Measurements from ENCODE around the gene LYPLAL1. TPM values are rescaled to one million over a fixed set of nuclear protein-coding genes. Genes with fewer than 3 reads are reported as not detected.
"Not testable (repeated sequence)": the region's sequence is repeated elsewhere in the genome, so short reads cannot be mapped to it uniquely, and the experiment has no call there.

LYPLAL1 gene
- polyA plus RNA-seq, 12 donors, result 23.6 to 67.8 (median 35.9) TPM; not detected in 1

GRCh38 chr1:219202567-219202966, 28.9 kb downstream of the LYPLAL1 start:
- DNase-seq, result no peak

GRCh38 chr1:219206350-219206749, 32.7 kb downstream of the LYPLAL1 start:
- no peak for DNase-seq

DNA sequence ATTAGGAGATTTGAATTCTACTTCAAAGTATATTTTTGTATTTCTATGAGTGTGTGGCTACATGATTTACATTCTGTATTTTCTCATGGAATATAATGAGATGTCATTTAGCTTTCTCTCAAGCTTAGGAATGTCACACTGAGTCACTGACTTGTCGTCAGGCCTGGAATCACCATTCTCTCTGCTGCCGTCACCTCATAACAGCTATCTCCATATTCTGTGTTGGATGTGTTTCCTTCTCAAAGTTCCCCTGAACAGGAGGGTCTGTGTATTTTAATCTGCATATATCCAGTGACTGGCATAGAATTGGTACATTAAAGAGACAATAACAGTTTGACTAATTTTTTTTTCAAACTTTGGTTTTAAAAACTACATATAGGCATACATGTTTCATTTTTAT, 35.9 kb downstream of the LYPLAL1 start:
- DNase-seq, result no peak

GRCh38 chr1:219210067-219210466, 36.4 kb downstream of the LYPLAL1 start:
- DNase-seq, result no peak

DNA sequence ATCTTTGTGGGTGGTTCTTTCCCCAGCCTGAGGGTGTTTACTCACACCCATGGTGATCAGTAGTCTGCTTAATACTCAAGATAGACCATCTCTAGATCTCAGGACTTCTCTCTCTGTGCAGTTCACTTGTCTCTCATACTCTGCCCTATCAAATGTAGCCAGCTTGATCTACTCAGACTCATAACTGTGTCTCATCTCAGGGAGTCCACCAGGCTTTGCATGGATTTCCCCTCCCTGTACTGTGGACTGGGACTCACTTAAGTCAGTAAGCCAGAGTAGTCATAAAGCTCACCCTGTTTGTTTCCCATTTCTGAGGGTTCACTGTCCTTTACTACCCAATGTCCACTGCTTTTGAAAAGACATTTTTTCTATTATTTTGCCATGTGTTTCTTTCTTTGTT, 41.8 kb downstream of the LYPLAL1 start:
- DNase-seq, result no peak

- DNase-seq, result no peak
Measured at GRCh38 chr1:219220945-219221344, 47.3 kb downstream of the LYPLAL1 start.

DNA sequence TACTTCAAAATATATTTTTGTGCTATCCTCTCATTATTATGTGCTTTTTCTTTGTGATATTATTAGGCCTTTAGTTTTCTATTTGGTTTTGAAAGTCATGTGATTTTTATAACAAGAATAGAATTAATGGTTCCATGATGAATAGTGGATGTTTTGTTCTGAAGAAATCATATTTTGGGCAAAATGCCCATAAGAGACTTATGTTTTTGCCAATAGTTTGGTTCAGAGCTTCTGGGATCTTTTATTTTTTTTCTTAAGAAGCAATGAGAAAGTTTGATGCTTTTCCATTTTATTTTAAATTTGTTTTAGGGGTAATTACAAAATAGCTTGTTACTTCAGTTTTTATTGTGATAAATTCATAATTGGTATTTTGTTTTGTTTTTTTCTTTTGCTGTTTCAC, 49.8 kb downstream of the LYPLAL1 start:
- DNase-seq, result no peak

DNA sequence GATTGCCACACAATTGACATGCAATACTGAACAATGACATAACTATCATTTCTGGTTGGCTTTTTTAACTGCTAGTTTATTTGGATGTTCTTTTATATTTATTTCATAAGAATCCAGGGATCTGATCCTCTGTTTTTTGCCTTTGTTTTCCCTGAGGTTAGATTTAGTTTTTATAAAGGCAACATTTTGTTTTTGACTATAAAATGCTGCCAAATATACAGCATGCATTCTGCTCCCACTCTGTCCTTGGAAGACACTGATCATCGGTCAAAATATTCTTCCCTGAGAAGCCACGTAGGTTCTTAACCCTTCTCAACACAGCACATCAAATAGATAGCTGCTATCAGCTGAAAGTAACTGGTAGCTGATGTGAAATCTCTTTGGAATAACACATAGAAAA, 52.5 kb downstream of the LYPLAL1 start:
- DNase-seq, result no peak

GRCh38 chr1:219227360-219228057, 53.8 kb downstream of the LYPLAL1 start:
- peak; percentile 36 for DNase-seq

GRCh38 chr1:219228058-219228419, 54.4 kb downstream of the LYPLAL1 start:
- DNase-seq, result no peak

DNA sequence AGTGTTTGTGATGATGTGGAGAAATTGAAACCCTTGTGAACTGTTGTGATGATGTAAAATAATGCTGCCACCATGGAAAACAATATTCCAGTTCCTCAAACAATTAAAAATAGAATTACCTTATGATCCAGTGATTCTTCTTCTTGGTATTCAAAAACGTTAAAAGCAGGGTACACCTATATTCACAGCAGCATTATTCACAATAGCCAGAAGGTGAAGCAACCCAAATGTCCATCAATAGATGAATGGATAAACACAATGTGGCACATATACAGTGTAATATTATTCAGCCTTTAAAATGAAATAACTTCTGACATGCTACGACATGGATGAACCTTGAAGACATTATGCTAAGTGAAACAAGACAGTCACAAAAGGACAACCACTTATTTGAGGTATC, 59.2 kb downstream of the LYPLAL1 start:
- no peak for DNase-seq

DNA sequence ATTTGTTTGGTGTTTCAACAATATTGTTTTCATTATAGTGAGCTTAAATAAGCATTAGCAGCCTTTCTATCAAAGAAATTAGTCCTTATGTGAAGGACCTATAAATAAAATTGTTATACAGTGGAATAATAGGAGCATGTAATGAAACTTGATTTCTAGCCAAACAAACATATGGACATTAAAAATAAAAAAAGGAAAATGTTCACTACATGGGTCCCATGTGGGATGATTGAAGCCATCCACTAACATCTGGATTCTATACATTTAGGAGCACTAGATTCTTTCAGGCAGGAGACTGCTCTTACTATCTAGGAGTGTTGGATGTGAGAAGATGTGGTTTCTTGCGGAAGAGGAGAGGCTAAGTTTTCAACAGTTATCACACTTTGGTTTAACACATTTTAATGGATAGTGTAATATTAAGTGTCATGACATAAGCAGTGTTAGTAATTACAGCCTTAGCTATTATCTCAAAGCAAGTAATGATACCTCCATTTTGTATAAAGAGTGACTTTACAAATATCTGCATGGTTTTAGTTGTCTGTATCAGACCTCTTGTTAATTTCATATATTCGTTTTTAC, 62.3 kb downstream of the LYPLAL1 start:
- no peak for DNase-seq

DNA sequence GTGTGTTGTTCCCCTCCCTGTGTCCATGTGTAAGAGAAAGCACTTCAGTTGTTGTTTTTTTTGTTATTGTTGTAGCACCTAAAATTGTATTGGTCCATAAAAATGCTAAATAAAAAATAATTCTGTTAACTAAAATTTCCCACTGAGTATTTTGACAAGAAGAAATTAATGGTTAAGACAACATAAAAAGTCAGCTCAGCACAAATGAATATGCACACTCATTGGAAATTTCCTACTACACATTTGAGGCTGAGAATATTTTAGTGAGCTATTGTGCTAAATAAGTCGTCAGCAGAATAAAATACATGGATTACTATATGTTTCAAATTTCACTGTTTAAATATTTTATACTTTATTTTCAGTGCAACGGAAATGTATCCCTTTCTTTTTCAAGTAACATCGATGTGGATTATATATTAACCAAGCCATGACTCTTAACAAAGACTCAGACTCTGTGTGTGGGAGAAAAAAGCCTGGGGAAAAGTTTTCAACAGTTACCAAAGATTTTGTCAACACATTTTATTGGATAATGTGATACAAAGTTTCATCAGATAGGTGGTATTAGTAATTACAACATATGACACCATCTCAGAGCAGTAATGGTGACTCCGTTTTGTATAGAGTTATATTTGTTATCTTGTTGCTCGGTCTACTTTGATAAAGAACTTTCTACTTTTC, 63.4 kb downstream of the LYPLAL1 start:
- no peak for DNase-seq

GRCh38 chr1:219239518-219239917, 65.8 kb downstream of the LYPLAL1 start:
- no peak for DNase-seq

DNA sequence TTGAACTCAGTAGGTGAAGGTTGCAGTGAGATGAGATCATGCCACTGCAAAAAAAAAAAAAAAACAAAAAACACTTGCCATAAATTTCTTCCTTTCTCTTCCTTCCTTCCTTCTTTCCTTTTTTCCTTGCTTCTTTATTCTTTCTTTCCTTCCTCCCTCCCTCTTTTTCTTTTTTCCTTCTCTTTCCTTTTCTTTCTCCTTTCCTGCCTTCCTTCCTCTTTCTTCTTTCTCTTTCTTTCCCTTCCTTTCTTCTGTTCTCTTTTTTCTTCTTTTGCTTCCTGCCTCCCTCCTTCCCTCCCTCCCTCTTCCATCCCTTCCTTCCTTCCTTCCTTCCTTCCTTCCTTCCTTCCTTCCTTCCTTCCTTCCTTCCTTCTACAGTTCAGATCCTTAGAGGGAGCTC, 71.2 kb downstream of the LYPLAL1 start:
- no peak for DNase-seq

DNA sequence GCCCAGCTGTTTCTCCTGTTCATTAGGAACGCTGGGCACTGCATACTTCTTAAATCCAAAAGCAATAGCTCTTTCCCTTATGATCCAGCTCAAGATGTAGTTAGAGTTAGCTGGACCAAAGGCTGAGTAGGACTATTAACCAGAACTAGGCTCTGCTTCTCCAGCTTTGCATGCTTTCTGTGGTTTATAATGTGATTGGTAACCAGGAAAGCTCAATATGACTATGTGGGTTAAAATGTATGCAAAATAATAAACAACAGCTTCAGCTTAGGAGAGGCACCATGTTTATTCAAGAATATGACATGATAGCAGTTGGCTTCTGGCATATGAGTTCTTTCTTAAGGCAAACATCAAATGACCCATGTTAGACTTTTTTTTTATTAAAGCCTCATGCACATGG, 73.8 kb downstream of the LYPLAL1 start:
- DNase-seq, result no peak

DNA sequence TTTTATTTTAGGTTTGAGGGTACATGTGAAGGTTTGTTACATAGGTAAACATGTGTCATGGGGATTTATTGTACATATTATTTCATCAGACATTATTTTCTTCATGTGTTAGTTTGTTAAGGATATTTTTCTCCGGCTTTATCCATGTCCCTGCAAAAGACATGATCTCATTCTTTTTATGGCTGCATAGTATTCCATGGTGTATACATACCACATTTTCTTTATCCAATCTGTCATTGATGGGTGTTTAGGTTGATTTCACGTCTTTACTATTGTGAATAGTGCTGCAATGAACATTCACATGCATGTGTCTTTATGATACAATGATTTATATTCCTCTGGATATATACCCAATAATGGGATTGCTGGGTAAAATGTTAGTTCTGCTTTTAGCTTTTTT, 76.8 kb downstream of the LYPLAL1 start:
- DNase-seq, result not testable (repeated sequence)

DNA sequence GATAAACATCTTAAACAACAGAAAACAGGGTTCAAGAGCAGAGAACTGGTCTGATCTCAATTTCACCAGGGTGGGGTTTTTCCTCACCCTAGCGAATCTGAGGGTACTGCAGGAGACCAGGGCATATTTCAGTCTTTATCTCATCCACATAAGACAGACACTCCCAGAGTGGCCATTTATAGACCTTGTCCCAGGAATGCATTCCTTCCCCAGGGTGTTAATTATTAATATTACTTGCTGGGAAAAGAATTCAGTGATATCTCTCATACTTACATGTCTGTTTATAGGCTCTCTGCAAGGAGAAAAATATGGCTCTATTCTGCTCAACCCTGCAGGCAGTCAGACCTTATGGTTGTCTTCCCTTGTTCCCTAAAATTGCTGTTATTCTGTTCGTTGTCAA, 84.1 kb downstream of the LYPLAL1 start:
- no peak for DNase-seq

DNA sequence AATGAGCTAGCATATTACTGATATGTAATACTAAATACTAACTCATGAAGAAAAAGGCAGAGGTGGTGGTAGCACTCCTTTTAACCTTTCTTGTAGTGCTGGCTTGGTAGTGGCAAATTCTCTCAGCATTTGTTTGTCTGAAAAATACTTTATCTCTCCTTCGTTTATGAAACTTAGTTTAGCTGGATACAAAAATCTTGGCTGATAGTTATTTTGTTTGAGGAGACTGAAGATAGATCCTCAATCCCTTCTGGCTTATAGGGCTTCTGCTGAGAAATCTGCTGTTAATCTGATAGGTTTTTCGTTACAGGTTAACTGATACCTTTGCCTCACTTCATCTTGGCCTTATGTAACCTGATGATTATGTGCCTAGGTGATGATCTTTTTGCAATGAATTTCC, 87.8 kb downstream of the LYPLAL1 start:
- DNase-seq, result no peak

All from muscle of arm (tissue), 12 donors.